Putamen (tissue), 1 donor: Measurements from ENCODE around the gene ATP5ME.
"Not testable (repeated sequence)": the region's sequence is repeated elsewhere in the genome, so short reads cannot be mapped to it uniquely, and the experiment has no call there.

Experiments used
- DNase-seq: peaks from one replicate; pipeline ENCODE4 v3.0.0-alpha.2; 2016; ENCODE audit warnings: low spot score

Gene ATP5ME

DNA sequence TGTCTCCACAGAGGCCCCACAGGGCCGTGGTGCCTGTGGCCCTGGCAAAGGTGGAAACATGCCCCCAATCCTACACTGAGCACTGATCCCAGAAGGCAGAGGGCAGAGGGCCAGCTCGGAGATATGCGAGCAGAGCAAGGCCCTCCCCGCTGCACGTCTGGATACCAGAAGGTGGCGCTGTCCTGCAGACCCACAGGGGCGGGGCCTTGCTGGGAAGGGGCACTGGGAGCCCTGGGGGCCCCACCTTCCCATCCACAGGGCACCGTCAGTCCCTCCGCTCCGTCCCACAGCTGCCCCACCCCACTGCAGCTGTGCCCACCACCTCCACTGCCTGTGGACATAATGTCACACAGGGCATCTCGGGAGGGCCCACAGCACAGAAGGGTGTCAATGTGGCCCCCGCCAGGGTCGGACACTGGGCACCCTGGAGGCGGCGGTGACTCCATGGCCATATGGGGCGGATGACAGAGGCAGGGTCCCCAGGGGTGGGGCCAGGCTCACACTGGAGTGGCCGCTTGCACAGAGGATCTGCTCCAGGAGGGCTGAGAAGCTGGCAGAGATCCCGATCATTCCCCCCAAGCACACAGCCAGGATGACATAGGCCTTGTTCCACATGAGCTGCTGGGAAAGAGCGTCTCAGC, 10.0 kb upstream of the ATP5ME start:
- DNase-seq = peak; percentile 46

DNA sequence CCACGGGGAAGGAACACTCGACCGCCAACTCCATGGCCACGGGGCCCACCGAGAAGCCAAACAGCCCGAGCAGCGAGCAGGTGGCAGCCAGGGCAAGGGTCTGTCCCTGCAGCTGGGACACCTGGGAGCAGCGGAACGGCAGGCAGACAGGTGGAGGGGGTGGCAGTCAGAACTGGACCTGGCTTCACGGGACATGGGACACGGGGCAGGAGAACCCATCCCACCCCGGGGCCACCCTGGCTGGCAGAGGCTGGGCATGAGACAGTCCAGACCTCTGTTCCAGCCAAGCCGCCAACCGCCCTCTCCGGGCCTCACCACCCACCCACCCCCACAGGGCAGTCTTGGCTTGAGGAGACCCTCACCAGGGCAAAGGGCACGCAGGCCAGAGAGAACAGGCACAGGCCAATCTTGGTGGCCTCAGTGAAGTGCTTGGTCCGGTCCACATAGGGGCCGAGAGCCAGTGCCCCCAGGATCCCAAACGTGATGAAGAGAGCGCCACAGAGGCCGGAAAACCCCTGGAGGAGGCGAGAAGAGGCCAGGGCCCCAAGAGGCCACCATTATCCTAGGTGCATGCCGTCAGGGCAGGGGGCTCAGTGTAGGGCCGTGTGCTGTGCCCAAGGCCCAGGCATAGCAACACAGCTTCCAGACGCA, 9.3 kb upstream of the ATP5ME start:
- DNase-seq = no peak

DNA sequence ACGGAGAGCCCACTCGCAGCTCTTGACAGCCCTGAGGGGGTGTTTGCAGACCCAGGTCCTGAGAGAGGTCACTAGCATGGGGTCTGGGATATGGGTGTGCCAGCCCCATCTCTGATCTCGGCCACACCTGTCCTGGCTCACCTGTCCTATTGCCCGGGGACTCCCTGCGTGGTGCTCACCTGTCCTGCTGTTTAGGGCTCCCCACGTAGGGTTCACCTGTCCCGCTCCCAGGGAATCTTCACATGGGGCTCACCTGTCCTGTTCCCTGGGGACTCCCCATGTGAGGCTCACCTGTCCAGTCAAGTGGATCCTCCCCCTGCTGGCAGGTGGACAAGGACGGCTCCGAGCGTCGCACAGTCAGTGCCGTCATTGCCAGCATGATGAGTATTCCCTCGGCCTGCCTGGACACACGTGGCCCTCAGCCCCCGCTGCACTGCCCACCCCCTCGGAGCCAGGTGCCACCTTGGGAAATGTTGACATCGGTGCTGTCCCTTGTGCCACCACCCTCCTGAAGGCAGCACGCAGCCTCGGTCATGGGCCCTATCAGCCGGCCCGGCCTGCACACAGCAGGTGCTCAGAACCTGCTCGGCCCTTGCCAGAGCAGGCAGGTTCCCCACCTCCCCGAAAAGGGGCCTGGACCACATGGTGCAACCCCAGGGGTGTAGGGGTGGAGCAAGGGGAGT, 8.6 kb upstream of the ATP5ME start:
- no peak for DNase-seq

DNA sequence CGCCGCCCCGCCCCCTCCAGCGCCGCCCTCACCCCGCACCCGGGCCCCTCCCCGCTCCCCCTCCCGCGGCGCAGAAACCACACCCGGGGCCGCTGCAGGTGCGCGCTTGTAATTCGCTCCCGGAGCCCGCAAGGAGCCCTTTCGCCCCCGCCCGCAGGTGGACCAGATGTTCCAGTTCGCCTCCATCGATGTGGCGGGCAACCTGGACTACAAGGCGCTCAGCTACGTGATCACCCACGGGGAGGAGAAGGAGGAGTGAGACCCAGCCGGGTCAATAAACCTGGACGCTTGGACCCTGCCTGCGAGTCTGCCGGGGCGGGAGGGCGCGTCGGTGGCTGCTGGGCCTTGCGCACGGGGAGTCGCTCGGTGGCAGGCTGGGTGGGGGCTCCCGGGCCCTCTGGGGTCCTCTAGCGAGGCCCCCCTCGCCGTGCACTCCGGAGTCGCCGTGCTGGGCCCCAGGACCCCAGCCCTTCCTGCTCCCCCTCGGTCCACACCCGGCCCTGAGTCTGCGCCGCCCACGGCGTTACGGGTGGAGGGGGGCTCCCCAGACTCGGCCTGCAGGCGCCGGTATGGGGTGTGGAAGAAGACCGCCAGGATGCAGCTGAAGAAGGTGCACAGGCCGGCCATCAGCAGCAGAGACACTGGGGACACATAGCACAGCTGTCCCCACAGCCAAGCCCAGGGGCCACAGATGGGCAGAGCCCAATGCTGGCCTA, 7.8 kb upstream of the ATP5ME start:
- DNase-seq = no peak

DNA sequence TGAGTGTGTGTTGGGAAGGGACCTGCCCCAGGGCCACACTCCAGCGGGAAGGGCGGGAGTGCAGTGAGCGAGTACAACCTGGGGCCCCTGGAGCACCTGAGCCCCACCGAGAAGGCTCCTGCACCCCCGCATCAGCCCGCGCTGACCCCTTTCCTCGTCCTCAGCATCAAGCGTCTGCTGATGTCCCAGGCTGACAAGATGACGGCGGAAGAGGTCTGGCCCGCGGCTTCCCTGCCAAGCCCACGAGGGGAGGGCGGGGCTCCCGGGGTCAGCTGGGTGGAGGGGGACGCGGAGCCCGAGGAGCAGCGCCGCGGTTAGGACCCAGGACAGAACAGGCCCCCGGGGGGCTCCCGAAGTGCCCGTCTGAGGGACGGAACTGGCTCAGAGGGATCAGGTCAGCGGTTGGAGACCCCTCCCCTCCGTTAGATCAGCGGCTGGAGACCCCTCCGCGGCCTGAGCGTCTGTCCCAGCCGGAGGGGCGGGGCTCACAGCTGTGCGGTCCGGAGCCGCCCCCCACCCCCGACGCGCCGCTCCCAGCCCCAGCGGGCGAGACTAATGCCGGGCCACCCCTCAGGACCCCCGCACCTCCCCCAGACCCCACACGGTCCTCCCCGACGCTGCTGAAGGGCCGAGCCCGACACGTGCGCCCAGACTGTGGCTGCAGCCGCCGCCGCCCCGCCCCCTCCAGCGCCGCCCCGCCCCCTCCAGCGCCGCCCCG, 7.0 kb upstream of the ATP5ME start:
- no peak for DNase-seq

DNA sequence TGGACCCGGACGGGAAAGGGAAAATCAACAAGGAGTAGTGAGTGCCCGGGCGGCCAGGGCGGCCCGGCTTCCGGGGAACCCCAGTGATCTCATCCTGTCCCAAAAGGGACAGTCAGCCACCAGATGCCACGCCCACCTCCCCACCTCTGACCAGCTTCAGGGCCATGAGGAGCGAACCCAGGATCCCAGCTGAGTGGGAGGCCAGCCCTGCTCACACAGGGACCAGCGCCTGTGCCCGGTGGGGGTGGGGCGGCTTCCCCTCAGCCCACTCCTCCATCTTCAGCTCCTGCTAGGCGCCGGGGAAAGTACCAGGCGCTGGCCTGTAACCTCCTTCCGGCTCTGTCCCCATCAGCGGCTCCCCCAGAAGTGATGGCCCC, 6.5 kb upstream of the ATP5ME start:
- DNase-seq = no peak

DNA sequence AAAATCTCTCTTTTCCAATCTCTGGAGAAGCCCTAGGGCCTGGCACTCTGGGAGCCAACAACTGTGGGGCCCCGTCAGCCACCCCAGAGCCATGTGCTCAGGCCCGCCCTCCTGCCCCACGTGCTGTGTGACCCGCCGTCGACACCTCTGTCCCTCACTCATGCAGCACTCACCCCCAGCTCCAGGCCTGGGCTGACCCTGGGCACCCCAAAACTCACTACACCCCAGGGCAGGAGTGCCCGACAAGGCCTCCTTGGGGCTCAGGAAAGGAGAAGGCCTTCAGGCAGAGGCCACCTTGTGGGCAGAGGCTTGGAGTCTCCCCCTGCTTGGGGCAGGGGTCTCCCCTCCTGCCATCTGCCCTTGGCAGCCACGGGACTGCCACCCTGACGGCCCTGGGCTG, 6.0 kb upstream of the ATP5ME start:
- DNase-seq = no peak

DNA sequence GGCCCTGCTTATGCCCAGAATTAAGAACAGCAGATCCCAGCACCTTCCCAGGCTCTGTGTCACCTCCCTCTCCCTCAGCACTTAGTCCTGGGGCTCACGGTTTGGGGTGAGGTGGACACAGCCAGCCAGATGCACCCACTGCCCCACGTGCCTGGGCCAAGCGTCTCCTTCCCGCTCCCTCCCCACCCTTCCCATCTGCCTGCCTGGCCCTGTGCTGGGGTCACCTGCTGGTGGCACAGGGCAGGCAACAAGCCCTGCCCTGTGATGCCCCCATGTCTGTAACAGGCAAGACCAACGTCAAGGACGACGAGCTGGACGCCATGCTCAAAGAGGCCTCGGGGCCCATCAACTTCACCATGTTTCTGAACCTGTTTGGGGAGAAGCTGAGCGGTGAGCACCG, 5.6 kb upstream of the ATP5ME start:
- no peak for DNase-seq

DNA sequence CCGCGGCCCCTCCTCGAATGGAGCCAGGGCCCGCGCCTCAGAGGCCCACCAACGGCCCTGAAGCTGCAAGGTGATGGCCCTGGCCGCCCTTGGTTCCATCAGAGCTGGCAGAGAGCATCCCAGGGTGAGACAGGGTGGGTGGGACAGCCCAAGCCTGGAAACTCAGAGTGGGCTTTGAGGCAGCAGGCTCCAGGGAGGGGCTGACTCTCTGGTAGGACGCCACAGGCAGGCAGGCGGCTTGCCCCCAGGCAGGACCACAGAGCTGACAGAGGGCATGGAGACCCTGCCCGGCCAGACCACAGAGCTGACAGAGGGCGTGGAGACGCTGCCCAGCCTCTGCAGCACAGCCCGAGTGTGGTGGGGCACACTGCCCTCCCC, 5.0 kb upstream of the ATP5ME start:
- DNase-seq = no peak

DNA sequence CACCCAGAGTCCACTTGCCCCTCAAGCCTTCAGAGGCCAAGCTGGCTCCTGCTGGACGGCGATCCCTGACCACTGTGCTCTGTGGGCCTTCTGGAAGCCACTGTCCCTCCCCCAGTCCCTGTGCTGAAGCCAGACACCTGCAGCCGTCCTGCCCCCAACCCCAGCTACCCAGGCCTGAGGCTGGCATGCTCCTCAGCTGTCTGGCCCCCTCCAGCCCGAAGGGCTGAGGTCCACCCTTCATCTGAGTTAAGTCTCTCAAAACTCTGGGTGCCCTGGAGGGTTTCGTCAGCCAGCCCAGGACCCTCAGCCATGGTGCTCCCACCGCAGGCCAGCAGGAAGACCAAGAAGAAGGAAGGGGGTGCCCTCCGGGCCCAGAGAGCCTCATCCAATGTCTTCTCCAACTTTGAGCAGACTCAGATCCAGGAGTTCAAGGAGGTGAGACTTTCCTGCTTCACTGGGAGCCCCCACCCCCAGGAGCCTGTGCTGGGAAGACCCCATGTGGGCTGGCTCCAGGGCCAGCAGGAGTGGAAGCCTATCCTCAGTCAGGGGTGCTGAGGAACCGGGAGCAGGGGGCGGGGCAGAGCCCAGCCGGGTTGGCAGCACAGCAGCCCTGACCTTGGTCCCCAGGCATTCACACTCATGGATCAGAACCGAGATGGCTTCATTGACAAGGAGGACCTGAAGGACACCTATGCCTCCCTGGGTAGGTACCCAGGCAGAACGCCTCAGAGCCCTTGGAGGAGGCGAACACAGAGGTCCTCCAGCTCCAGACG, 4.4 kb upstream of the ATP5ME start:
- DNase-seq = no peak

DNA sequence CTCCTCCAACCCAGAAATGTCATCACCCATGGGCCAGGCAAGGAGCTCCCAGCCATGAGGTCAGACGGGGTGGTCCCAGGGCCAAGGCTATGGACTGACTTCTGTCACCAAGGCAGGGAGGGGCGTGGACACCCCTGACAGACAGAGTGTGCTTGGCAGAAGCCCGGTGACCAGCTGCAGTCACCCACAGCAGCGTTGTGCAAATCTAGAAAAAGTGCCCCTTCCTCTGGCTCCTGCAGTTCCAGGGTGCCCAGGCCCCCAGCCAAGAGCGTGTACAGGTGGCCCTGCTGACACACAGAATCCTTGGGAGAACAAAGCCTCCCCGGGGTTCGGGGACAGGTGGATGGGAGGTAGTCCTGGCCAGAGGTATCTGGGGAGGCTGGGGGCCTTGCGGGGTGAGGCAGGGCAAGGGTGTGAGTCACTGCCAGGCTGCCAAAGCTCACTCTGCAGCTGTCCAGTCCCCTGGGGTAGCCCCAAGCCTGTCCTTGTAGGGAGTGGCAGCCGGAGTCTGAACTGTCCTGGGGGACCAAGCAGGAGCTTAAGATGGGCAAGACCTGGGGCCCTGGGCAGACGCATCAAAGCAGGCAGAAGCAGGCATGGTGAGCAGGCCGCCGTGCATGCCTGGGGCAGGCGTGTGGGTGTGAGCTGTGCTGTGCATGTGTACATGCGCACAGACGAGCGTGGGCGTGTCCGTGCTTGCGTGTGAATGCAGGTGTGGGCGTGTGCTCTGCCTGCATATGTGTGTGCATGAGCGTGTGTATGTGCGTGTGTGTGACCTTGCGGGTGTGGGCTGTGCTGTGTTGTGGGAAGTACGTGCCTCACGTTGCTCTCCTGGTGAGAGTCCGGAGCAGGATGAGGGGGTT, 3.6 kb upstream of the ATP5ME start:
- peak; percentile 40 for DNase-seq

DNA sequence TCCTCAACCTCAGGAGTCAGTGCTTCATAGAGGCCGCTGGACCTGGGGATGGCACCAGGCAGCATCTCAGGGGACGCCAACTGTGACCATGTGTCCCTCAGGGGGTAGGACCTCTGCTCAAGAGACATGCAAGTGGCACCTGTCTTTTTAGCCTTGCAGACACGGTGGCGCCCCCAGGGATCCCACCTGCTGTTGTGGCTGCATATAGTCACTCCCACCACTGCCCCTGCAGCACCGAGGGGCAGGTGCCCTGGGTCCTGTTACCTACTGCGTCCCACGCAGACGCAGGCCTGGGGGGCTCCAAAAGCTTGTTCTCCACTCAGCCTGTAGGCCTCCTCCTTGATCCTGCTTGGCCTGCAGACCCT, 2.8 kb upstream of the ATP5ME start:
- no peak for DNase-seq

DNA sequence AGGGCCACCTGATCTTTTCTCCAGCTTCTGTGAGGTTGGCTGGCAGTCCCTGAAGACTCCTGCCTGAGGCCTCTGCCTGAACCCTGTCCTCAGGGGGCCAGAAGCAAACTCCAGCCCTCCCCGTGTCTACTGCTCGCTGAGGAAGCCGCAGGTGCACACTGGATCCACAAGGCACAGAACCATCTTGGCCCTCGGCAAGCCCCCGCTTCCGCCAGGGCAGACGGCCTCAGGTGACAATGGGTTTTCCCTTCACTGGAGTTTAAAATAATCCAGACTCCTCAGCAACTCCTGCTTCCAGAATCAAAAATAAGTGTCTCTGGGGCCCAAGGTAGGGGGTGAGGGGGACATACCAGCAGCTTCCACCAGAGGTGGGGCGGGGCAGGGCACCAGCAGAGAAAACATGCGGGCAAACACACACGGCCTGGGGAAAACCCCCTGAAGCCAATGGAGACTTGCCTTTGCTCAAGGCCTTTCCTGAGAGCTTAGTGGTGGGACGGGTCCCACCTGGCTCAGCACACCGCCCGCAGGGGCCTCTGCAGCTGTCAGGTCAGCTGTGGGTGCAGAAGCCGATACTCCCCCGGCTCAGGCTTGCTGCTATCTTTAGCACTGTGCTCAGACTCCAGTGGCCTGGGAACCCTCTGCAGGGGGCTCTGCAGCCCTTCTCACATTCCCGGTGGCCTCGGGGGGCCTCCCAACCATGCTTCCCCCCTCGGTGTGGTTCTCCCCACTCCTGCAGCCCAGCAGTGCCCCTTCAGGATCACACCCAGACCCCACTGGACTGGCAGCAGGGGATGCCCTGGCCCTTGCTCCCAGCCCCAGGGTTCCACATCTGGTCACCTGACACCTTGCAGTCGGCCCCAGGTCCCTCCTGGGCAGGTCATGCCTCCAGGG, 2.1 kb upstream of the ATP5ME start:
- DNase-seq = no peak

DNA sequence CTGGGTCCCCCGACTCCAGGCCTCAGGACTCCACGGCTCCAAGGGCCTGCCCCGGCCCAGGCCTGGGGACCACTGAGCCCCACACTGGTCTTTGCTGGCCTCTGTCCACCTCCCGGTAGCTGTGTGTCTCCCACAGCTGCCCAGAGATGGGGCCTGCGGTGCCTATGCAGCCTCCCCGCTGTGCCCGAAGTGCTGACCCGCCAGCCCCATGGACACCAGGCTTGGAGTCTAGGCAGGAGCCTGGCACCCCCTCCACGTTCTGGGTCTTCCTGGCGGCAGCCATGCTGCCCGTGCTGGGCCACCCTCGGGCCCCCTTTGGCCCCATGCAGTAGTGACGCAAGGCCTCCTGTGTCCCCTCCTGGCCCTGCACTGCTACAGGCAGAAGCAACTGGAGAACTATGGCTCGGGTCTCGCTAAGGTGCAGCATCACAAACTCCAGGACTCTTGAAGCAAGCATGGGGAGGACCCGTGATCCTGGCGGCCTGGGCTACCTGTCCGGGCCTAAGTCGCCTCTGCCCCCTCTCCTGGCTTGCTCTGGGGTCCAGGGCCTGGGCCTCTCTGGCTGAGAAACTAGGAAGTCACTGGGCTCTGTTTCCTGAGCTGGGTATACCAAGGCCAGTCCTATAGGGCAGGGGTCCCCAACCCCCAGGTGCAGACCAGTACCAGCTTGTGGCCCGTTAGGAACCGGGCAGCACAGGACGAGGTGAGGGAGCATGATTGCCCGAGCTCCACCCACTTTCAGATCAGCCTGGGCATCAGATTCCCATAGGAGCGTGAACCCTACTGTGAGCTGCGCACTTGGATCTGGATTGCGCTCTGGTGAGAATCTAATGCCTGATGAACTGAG, 1.2 kb upstream of the ATP5ME start:
- DNase-seq = no peak

DNA sequence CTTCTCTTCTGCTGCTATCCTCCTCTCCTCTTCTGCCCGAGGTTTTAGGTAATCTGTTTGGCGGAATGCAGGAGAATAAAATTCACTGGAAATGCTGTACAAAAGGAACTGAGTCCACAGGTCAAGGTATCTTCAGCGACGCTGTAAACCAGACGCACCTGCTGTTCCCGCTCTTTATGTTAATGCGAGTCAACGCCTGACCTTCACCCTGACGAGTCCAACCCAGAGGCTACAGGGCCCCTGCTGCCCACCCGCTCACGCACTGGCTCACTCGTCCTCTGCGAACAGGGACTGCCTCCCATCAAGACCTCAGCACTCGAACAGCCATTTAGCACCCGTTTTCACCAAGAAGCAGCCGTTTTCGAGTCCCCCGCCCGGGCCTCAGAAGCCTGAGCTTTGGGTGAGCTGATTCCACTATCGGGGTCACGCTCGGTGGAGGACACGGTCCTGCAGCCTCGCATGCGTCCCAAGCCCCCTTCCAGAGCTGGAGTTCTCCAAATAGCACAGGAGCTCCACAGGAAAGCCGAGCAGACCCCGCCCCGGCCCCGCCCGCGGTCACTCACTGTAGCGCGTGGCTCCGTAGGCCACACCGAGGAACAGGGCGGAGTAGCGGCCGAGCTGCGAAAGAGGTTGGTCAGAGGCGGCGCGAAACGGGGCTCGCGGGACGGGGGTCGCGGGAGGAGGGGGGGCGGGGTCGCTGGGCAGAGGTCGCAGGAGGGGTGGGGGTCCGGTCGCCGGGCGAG, 556 bp downstream of the ATP5ME start:
- DNase-seq = no peak

DNA sequence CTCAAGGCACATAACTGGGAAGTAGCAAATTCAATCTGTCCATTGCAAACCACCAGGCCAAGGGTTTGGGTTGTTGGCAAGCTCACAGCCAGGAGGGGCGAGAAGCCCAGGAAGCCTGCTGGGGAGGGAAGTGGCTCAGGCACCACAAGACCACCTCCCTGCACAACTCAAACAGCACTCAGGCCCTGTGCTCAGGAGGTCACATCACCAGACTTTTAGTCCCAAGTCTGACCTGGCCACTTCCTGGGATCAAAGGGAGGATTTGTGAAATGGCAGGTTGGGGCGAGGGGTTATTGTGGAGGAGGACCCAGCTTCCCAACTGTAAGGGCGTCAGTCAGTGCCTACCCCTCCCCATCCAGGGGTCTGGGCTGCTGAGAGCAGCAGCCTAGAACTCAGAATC, 2.3 kb downstream of the ATP5ME start:
- DNase-seq = no peak

DNA sequence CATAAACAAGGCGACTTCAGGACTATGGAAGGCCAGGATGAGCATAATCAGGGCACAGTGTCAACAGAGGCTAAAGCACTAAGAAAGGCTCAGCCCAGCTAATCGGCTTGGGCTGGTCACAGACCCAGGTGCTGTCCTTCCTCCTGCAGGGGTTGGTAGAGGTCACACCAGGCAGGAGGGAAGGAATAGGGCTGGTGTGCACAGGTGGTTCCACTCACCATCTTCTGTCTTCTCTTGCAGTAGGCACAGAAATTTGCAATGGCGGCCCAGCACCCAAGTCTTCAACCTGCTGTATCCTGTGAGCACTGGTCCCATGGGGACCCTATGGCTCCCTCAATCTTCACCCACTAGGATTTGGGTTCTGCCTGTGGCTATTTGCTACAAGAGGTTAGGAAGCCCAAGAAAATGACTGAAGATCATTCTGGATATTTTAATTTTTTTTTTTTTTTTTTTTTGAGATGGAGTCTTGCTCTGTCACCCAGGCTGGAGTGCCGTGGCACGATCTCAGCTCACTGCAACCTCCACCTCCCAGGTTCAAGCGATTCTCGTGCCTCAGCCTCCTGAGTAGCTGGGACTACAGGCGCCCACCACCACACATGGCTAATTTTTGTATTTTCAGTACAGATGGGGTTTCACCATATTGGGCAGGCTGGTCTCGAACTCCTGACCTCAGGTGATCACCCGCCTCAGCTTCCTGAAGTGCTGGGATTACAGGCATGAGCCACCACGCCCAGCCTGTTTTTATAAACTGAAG, 4.1 kb downstream of the ATP5ME start:
- not testable (repeated sequence) for DNase-seq
